GM21786 (cell line): ENCODE measurements around the gene DGKI.

Source experiments
- ATAC-seq: cut with Tn5 transposase; IDR thresholded peaks from one replicate; pipeline ENCODE4 v1.9.1; 2021; ENCODE audit not compliant: unreplicated experiment

Gene DGKI

DNA sequence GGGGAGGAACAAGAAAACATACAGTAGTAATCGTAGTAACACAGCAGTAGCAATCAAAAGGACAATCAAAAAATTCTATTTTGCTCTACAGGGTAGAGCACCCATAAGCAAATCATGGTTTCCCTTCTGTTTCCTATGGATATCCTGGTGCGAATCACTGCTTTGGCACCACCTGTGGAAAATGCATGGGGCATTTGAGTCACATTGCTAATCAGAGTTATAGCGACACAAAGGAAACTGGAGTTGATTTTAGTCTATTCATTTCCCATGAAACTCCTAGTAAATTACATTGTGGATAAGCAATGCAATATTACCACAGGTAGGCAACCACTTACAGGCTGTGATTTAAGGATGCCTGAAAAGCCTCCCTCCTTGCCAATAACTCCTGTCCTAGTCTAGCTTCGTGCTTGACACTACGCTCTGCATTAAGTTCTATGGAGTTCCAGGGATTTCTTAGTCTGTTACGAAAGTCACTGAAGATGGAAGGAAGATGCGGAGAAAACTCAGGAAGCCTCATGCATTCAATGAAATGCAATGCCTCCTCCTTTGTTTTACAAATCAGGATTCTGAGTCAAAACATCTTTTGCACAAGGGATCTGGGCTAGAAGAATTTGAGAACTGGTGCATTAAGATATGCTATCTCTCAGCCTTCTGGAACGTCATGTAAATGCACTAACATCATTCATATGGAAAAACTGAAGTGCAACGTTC, 188.4 kb downstream of the DGKI start:
- ATAC-seq: no peak

DNA sequence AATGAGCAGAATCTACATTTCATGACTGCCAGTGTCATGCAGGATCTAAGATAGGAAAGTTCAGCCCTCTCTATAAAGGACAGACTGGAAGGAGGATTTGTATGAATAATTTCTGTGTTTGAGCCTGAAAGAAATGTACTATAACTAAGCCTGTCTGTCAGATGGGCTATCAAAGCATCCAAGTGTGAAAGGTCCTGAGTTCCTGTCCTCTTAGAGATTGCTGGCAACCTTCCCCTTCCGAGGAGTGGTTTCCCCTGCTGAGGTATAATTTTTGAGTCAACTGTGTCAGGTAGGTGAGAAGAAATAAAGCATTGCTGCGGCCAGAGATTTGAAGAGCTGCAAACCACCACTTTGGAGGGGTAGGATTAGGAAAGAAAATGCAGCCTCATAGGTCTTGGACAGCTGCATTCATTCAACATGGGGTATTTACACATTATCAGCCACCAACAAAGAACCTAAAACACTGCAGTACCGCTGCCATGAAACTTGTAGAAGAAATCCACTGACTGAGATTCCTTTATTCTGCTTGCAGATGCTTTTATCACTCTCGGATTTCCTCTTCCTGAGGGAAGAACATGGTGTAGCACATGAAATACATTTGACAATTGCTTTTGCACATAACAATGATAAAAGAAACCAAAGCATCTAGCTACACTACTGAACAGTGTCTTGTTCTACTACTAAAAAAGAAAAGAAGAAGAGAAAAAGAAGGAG, 189.1 kb downstream of the DGKI start:
- ATAC-seq: no peak

DNA sequence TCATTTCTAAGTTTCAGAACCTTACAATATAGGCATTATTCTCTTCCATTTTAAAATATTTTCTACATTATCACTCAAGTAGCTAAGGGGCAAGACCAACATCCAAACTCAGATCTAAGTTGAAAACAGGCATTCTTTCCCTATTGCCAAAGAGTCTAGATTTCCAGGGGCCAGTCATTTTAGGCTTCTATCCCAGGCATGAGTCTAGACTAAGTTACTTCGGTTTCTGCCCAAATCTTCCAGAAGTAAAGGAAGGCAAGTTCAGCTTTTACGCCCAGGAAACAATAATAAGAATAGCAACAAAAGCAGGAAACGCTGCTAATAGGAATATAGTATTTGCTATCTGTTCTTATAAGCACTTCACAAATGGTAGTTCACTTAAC, 189.9 kb downstream of the DGKI start:
- ATAC-seq: no peak

DNA sequence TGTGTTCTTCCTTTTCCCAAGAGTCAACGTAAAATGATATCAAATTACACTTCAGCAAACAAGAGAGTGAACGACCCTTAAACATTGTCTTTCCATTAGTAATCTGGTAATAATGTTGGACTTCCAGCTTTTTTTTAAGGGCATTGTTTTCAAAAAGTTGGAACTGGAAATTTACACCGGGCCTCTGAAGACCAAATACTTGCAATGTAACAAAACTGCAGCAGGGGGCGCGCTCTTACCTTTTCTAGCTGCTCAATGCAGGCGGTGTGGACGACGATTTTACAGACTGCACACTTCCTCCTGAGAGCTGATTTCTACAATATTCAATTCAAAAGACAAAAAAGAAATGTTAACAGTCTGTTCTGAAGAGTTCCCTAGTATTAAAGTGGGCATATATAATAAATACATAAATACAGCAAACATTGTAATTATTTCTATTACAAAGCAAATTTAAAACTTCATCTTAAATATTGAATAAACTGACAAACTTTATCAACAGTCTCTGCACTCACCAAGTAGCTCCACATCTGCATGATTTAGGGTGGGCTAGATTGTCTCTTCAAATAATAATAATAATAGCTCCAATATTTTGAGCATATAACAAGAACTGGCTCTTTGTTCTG, 190.4 kb downstream of the DGKI start:
- ATAC-seq: peak; percentile 88

GRCh38 chr7:137655804-137656203, 191.0 kb downstream of the DGKI start:
- no peak for ATAC-seq

DNA sequence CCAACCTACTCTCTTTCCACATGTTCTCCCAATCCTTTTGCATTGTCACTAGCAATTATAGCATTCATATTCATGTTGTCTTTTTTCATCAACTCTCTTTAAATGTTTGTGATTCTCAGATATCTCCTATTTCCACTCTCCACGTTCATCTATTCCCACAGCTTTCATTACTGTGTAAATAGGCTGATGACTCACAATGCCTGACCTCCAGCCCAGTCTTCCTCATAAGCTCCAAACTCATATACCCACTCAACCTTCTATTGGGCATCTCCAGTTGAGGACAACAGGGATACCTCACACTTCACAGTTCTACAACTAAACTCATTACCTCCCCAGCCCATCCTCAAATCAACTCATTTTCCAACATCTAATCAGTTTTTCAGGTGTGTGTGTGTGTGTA, 194.1 kb downstream of the DGKI start:
- ATAC-seq: no peak

DNA sequence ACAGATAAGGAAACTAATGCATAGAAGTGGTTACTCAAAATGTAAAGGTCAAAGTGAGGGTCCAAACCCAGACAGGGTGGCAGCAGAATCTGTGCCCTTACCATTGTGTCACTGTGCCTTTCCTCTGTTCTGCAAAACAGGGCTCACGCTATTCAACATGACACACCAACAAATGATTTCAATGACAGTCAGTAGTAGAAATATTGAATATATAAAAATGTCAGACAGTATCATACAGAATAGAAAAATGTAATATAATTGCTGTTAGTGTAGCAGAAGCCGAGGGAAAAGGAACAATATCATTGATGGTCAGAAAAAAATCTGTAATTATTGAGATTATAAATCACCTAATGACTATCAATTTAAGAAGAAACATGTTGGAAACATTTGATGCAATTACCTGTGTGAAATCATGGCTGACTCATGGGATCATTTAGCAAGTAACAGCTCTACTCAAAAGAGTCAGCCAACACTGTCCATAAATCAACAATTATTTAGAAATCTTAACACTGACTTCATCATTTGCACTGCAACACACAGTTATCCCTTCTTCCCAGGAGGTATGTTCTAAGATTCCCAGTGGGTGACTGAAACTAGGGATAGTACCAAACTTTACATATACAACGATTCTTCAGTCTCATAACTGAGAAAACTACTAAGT, 198.7 kb downstream of the DGKI start:
- ATAC-seq: no peak

GRCh38 chr7:137642472-137642871, 204.3 kb downstream of the DGKI start:
- ATAC-seq: no peak

DNA sequence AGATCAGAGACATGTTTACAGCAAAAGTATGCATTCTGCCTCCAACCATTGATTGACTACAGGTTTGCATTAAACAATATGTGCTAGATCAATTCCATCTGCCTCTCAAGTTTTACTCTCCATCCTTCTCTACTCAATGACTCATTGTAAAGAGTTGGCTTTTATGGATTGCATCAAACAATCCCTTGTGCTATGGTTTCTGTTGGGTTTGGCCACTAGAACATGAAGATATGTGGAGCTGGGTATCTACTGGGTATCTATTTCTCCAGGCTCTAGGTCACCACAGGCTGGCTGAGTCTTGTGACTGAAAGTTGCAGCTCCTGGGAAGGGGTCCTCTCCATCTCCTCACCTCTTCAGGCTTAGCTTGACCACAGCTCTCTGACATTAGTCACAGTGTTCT, 204.7 kb downstream of the DGKI start:
- ATAC-seq: no peak

DNA sequence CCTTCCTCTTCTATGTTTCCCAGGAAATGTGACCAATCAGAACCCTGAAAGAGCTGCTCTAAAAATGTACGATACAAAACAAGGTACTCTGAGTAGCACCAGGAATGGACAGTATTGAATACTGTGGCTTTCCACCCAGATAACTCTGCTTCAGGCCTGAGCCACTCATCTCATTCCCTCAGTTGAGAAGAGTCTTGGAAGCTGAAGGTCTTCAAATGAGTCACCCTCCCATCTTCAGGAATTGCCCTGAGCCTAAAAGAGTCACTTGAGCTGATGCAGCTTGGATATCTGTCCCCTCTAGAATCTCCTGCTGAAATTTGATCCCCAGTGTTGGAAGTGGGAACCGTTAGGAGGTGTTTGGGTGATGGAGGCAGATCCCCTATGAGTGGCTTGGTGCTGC, 210.4 kb downstream of the DGKI start:
- ATAC-seq: no peak

DNA sequence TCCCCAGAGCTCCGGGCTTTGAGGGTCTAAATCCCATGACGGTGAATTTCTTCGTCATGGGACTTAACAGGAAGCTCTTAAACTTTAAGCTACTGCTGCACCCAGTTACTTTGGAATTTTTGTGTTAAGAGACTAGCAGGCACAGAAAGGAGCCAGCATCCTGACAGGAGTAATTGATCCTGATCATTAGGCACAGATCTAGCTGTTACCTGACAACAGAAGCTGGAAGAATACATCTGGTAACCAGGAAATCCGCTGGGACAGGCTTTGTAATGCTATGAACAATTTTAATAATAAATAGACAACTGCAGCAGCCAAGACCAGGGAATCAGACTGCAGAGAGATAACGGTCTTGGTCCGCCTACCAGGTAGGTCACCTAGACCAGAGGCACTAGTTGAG, 210.9 kb downstream of the DGKI start:
- no peak for ATAC-seq

GRCh38 chr7:137635132-137635531, 211.6 kb downstream of the DGKI start:
- no peak for ATAC-seq

GRCh38 chr7:137634356-137634755, 212.4 kb downstream of the DGKI start:
- ATAC-seq: no peak

DNA sequence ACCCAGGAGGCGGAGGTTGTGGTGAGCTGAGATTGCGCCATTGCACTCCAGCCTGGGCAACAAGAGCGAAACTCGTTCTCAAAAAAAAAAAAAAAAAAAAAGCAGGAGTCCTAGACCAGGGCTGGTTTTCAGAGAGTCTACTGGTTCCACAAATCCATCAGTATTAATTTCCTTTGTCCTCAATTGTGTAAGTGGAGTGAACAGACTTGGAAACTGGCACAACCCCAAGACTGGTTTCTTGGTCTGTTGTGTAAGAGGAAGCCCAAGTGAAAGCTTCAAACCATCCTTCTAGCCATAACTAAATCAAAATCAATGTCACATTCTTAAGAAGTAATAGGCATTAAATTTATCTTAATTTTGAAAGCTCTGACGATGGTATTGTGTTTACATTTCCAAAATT, 213.6 kb downstream of the DGKI start:
- no peak for ATAC-seq

DNA sequence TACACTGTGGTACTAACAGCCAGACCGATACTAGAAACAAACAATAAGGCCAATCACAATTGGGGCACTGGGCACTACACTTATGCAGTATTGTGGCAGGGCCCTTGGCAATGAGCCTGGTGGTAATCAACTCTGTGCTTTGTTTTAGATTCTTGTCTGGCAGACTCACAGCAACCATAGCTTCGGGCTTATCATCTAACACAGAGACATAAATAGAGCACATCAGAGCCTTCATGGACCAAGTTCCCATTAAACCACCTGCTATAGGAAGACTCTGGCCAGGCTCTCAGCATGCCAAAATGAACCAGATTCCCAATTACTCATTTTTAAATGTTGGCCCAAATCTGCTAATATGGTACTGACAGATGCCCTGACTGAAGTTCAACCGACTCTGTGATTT, 218.6 kb downstream of the DGKI start:
- ATAC-seq: no peak

DNA sequence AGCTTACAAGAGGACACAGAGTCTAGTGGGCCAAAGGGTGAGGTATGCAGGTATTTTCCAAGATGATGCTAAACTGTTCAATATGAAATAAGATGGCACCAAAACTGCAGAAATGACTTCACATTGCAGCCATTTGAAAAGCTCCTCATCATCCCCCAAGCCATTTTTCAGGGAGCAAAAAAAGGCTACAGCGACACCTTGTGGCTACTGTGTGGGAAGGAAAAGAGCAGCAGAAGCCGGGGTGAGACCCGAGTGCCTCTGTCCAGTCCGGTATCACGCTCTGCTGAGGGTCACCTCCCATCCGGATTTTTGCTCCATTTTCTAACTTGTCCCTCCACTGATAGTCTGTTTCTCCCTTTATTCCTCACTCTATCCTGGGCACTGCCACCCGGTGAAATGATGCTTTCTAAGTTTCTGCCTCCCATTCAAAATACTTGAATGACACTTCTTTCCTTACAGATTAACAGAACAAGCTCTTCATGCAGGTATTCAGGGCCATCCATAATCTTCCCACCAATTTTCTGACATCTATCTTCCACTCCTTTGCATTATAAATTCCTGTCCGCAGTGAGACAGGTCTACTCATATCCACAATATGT, 220.2 kb downstream of the DGKI start:
- peak; percentile 77 for ATAC-seq

DNA sequence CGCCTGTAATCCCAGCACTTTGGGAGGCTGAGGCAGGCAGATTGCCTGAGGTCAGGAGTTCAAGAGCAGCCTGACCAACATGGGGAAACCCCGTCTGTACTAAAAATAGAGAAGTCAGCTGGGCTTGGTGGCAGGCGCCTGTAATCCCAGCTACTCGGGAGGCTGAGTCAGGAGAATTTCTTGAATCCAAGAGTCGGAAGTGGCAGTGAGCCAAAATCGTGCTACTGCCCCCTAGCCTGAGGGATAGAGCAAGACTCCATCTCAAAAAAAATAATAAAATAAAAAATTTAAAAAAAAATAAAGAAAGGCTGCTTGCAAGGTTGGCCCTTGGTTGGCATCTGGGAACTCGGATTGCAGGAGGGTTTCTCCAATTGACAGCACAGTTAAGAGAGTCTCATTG, 221.6 kb downstream of the DGKI start:
- ATAC-seq: no peak

- no peak for ATAC-seq
Observed at GRCh38 chr7:137619181-137619580, 227.6 kb downstream of the DGKI start.

DNA sequence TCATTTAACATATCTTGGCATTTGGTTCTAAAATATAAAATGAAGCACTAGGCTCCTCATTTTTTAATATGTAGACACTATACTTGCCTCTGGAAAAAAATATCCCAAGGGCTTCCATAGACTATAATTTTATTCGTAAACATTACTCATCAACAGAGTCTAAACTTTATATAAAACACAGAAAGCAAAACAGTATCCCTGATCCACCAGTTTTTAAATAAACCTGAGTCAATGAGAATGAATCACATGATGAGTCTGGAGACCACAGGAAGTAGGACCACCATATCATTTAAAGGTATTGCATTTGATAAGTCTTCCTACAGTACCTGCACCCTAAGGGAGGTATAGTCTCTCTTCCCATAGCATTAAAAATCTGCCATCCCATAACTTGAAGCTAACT, 228.0 kb downstream of the DGKI start:
- ATAC-seq: no peak

DNA sequence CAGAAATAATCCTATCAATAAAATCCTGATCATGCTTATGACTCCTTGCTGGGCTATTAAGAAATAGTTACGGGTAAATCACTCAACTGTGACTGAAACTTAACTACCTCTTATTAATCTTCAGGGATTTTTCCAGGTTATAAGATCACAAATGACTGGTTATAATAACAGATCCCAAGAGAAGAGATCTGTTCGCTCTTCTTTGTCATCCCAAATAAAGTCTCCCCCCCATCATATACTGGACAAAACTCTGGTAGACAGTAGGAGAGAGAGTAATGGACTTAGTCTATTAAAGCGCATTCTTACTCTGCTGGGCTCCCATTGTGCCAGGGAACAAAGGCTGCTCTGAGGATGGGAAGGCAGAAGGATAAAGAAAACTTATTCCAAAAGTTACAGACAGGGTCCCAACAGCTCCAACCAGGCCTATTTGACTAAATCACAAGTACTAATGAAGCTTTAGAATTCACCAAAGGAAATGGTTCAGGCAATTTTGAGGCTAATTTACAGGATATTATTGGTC, 233.7 kb downstream of the DGKI start:
- no peak for ATAC-seq

DNA sequence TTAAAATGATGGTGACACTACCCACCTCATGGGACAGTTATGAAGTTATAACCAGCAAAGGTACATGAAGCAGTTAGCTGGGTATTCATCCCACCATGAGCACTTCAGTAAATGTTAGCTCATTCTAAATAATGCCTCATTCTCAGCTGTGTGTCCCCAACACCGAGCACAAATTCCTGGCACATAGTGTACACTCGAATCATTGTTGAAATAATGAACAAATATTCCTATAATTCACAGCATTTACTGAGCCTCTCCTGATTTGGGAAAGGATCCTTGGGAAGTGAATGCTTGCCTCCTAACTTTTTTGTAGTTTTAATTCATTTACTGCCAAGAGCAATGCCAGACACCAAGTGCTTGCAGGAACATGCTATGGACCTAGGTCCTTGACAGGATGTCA, 235.2 kb downstream of the DGKI start:
- ATAC-seq: no peak
